ENCODE data around the gene LCNL1.

DNA sequence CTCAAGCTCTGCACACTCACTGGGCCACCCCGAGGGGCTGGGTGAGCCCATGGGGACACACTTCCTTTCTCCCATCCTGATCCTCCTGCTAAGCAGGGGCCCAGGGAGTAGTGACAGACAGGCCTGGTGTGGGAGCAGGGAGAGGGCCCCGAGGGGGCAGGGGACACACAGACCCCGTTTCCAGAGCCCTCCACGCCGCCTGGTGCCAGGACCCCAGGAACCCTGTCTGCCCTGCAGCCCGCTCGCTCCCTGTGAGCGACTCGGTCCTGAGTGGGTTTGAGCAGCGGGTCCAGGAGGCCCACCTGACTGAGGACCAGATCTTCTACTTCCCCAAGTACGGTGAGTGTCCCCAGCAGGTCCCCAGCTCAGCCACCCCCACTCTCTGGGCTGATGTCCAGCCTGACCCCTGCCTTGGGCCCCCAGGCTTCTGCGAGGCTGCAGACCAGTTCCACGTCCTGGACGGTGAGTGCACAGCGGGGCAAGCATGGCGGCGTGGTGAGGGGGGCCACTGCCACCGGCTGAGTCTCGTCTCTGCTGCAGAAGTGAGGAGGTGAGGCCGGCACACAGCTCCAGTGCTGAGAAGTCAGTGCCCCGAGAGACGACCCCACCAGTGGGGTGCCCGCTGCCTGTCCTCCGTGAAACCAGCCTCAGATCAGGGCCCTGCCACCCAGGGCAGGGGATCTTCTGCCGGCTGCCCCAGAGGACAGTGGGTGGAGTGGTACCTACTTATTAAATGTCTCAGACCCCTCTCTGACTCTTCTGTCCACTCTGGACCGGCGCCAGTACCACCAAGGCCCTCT is 36.4 kb upstream of the LCNL1 start:
- TF ChIP-seq CTCF (IDR thresholded peaks at IDR 0.05) (no peak), POLR2A (IDR thresholded peaks at IDR 0.05) (no peak)

Measured in prostate gland (tissue), 2 donors.